GM19395 (cell line): Measurements from ENCODE around the gene RAB36.

ENCODE experiments used
- ATAC-seq: cut with Tn5 transposase; IDR thresholded peaks from one replicate; pipeline ENCODE4 v1.9.1; 2021; ENCODE audit warnings: mild to moderate bottlenecking, moderate library complexity; ENCODE audit not compliant: unreplicated experiment

Gene RAB36

GRCh38 chr22:23108249-23109078 lies 36.8 kb upstream of the RAB36 start:
- ATAC-seq = no peak

GRCh38 chr22:23109079-23109347 lies 36.3 kb upstream of the RAB36 start:
- no peak for ATAC-seq

GRCh38 chr22:23109441-23109978 lies 35.8 kb upstream of the RAB36 start:
- no peak for ATAC-seq

GRCh38 chr22:23110190-23110921 lies 34.9 kb upstream of the RAB36 start:
- no peak for ATAC-seq

- no peak for ATAC-seq
Observed at GRCh38 chr22:23110922-23111527, 34.3 kb upstream of the RAB36 start.

- no peak for ATAC-seq
Observed at GRCh38 chr22:23112472-23113012, 32.7 kb upstream of the RAB36 start.

- no peak for ATAC-seq
Observed at GRCh38 chr22:23113067-23113846, 32.0 kb upstream of the RAB36 start.

GRCh38 chr22:23113847-23114720 lies 31.2 kb upstream of the RAB36 start:
- no peak for ATAC-seq

GRCh38 chr22:23114721-23115020 lies 30.6 kb upstream of the RAB36 start:
- ATAC-seq = no peak

- no peak for ATAC-seq
Observed at GRCh38 chr22:23115369-23115768, 29.9 kb upstream of the RAB36 start.

- ATAC-seq = no peak
Observed at GRCh38 chr22:23115825-23116494, 29.3 kb upstream of the RAB36 start.

- no peak for ATAC-seq
Observed at GRCh38 chr22:23116506-23117263, 28.6 kb upstream of the RAB36 start.

GRCh38 chr22:23117275-23117674 lies 28.0 kb upstream of the RAB36 start:
- no peak for ATAC-seq

GRCh38 chr22:23117891-23118646 lies 27.2 kb upstream of the RAB36 start:
- no peak for ATAC-seq

- no peak for ATAC-seq
Observed at GRCh38 chr22:23118647-23119493, 26.4 kb upstream of the RAB36 start.

GRCh38 chr22:23119494-23120414 lies 25.5 kb upstream of the RAB36 start:
- ATAC-seq = no peak
